T-helper 17 cell (primary cell): Measurements from ENCODE around the gene PHACTR1. TPM values are rescaled to one million over a fixed set of nuclear protein-coding genes. Genes with fewer than 3 reads are reported as not detected.
"Not testable (repeated sequence)": the region's sequence is repeated elsewhere in the genome, so short reads cannot be mapped to it uniquely, and the experiment has no call there.

Experiments used
- ATAC-seq: fragments of 150-1000 bp; cut with Tn5 transposase; 2 replicates; pipeline ENCODE4 v1.10.0; 2021; ENCODE audit warnings: mild to moderate bottlenecking, moderate library complexity
- DNase-seq, 3 donors: peaks; one replicate each; pipeline versions ENCODE4 v3.0.0 to v3.0.0-alpha.2; 2020 to 2021
- H3K9me3 ChIP-seq: one replicate; pipeline ENCODE4 v1.7.0; 2013; ENCODE audit warnings: low read length, mild to moderate bottlenecking; ENCODE audit not compliant: control insufficient read depth, poor library complexity, severe bottlenecking
- H3K27ac Mint-ChIP-seq: one replicate; pipeline ENCODE4 v1.8.0; 2022; ENCODE audit warnings: mild to moderate bottlenecking, moderate library complexity, mixed read lengths
- H3K27me3 Mint-ChIP-seq: one replicate; pipeline ENCODE4 v1.8.0; 2022; ENCODE audit warnings: mixed read lengths
- H3K36me3 Mint-ChIP-seq: one replicate; pipeline ENCODE4 v1.8.0; 2022; ENCODE audit warnings: low read depth, mixed read lengths
- H3K4me1 Mint-ChIP-seq: one replicate; pipeline ENCODE4 v1.8.0; 2022; ENCODE audit warnings: mild to moderate bottlenecking, mixed read lengths
- H3K4me3 Mint-ChIP-seq: one replicate; pipeline ENCODE4 v1.8.0; 2022; ENCODE audit warnings: mild to moderate bottlenecking, moderate library complexity, mixed read lengths
- total RNA-seq, 4 donors: library from RNA in 2 of 4; stranded (reverse) in 2 of 4; gene quantifications; one replicate each; pipeline ENCODE4 v1.2.3 and lab custom pipeline; 2022 to 2026

PHACTR1 gene
- total RNA-seq, 2 donors from 2014 or later = 2.8 to 11.1 TPM

DNA sequence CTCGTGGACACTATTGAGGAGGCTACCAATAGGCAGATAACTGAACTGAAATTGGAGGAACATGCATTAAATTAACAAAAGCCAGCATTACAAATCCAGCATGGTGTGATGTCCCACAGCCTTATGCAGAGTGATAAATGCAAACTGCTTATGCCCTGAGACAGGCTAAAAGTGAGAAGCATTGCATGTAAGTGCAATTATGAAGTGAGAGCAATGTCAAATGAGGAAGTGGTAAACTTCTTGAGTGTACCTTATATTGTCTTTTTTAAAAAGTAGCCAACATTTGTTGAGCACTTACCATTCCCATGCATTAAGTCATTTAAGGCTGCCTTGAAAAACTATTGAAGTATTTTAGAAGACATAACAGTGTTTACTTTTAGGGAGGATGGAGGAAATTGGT lies 399.6 kb downstream of the PHACTR1 start:
- H3K9me3 ChIP-seq = peaks cover 5% of the 10 kb centered on the region
- Mint-ChIP-seq H3K4me1 (no peaks in the 10 kb centered on the region), H3K36me3 (no peaks in the 10 kb centered on the region), H3K4me3 (no peak overlapping the region), H3K27ac (no peak overlapping the region), H3K27me3 (peaks cover 58% of the 10 kb centered on the region)
- ATAC-seq (no peak), DNase-seq (no peak)

DNA sequence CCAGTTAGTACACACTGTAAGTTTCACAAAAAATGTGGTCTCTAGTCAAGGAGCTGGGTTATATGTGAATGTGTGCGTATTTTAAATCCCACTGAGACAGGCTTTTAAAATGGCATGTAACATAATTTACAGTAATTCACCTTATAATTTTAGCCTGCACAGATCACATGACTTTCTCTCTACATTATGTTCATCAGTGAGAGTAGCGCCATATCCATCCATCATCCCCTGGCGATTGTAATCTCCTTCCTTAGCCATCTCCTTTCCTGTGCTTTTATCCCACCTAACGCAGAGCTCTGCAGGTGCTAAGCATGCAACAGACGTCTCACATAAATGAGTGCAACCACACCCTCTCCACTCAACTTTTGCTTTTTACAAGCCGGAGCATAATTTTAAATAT lies 401.0 kb downstream of the PHACTR1 start:
- no peak overlapping the region for H3K4me3 Mint-ChIP-seq
- no peak overlapping the region for H3K27ac Mint-ChIP-seq
- H3K27me3 Mint-ChIP-seq = peaks cover 55% of the 10 kb centered on the region
- ATAC-seq = no peak
- no peak for DNase-seq
- H3K9me3 ChIP-seq = no peaks in the 10 kb centered on the region
- H3K36me3 Mint-ChIP-seq = no peaks in the 10 kb centered on the region
- no peaks in the 10 kb centered on the region for H3K4me1 Mint-ChIP-seq

DNA sequence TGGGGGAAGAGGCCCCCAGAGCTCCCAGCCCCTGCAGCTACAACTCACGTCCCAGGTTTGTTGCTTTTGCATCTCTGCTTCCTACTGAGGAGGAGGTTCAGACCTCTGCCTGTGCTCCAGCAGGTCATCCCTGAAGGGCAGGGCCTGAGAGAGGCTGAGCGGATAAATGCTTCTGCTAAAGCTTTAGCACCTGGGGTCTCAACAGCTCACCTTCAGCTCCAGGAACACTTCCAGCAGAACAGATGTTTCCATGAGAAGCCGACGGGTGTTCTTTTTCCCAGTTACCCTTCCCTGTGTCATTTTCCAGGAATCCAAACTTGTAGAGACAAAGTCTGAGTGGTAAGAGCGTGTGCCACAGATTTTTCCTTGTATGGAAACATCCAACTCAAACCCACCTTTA lies 403.0 kb downstream of the PHACTR1 start:
- Mint-ChIP-seq H3K27me3 (peaks cover 68% of the 10 kb centered on the region), H3K4me1 (peaks cover 3% of the 10 kb centered on the region), H3K4me3 (no peak overlapping the region), H3K36me3 (no peaks in the 10 kb centered on the region), H3K27ac (no peak overlapping the region)
- no peaks in the 10 kb centered on the region for H3K9me3 ChIP-seq
- no peak for ATAC-seq
- no peak for DNase-seq

DNA sequence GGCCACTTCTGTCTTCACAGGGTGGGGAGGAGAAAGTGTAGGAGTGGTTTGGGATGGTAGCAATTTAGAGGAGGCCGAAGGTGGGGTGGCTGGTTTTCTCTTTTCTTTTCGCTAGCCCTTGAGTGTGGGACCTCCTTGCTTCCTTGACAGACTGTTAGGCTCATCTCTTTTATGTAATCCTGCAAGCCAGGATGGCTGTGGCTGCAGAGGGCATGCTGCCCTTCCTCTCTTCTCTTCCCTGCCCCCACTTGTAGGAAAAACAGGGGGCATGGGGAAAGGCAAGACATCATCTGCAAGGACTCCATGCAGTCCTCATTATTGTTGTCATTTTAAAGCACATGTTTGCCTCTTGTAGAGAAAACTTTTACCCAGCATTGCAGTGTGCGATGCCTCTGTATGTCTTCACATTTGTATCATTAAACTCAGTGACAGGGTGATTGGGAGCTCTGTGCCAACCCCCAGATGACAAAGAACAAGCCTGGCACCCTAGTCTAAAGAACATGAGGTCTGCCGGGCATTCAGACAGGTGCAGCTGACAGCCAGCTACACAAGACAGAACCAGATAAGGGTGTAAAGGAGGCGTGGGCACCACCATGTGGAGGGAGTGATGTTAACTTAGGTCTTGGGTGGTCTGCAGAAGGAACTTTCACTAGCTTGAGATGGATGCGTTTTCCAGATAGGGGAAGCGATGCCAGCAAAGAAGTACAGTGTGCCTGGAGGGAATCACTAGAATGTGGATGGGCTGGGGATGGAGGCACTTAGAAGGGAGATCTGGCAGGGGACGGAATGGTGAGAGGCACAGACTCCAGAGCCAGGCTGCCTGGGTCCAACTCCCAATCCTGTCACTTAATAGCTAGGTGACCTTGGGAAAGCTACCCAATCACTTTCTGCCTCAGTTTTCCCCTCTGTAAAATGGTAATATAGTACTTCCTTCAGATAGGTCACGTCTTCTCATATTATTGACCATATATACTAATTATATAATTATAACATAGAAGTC lies 404.2 kb downstream of the PHACTR1 start:
- Mint-ChIP-seq H3K36me3 (no peaks in the 10 kb centered on the region), H3K27me3 (peaks cover 74% of the 10 kb centered on the region), H3K4me3 (no peak overlapping the region), H3K4me1 (peaks cover 3% of the 10 kb centered on the region), H3K27ac (no peak overlapping the region)
- H3K9me3 ChIP-seq = no peaks in the 10 kb centered on the region
- DNase-seq (no peak), ATAC-seq (no peak)

DNA sequence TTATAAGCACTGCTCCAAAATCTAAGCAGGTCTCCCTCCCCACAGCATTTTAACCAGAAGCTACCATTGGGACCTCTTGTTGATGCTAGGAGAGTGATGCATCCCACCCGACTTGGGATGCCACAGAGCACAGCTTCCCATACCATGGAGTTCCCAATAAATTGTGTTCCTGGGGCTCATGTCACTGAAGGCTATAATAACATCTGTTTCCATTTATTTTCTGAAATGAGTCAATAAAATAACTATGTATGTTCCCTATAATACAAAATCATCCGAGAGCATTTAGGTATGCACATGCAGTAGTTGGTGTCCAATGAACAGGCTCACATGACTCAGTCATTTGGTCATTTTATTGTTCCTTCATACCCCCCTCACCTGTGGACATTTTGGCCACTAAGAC lies 407.6 kb downstream of the PHACTR1 start:
- no peak overlapping the region for H3K4me3 Mint-ChIP-seq
- H3K9me3 ChIP-seq = no peaks in the 10 kb centered on the region
- DNase-seq = no peak
- peaks cover 3% of the 10 kb centered on the region for H3K4me1 Mint-ChIP-seq
- no peaks in the 10 kb centered on the region for H3K36me3 Mint-ChIP-seq
- no peak for ATAC-seq
- H3K27me3 Mint-ChIP-seq = peaks cover 56% of the 10 kb centered on the region
- no peak overlapping the region for H3K27ac Mint-ChIP-seq

DNA sequence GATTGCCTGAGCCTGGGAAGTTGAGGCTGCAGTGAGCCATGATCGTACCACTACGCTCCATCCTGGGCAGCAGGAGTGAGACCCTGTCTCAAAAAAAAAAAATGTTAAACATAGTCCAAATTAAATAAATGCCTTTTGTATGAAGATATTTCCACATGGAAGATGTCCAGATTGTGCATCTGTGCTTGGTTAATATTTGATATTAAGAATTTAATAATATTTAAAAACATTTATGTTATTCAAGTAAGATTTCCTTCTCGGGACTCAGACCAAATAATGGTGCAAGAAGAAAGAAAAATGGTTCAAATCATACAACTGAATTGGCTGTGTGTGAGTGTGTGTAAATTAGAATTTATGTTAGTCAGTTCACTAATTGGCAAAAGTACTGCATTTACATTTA lies 409.3 kb downstream of the PHACTR1 start:
- no peak for ATAC-seq
- no peak for DNase-seq
- Mint-ChIP-seq H3K27me3 (peaks cover 39% of the 10 kb centered on the region), H3K4me3 (no peak overlapping the region), H3K27ac (no peak overlapping the region), H3K4me1 (peaks cover 3% of the 10 kb centered on the region), H3K36me3 (no peaks in the 10 kb centered on the region)
- no peaks in the 10 kb centered on the region for H3K9me3 ChIP-seq

DNA sequence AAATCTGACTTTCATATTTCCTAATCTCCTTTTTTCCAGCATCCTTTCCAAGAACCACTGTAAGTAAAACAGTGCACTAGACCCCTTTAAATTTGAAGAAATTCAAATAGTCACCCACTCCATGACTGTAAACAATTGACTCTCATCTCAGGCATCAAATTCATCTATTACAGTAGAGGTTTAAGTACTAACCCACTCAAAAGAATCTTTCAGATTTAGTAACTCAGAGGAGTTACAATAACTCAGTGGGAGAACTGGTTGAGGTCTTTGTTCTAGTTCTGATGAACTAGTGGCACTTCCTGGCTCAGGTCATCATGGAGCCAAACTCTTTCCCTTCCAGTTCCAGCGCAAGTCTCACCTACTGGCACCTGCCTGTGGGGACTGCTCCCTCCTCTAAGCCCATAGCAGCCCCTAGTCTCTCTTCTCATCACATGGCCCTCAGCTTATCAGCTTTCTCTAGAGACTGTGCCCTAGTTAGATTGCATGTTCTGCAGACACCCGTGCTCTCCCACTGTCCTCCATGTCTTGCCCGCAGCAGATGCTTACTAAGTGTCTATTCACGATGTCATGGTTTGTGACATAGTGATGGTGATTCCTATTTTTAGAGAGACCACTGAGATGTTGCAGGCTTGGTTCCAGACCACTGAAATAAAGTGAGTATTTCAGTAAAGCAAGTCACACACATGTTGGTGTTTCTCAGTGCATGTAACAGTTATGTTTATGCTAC lies 415.5 kb downstream of the PHACTR1 start:
- no peaks in the 10 kb centered on the region for H3K4me1 Mint-ChIP-seq
- H3K36me3 Mint-ChIP-seq = no peaks in the 10 kb centered on the region
- no peak overlapping the region for H3K4me3 Mint-ChIP-seq
- no peaks in the 10 kb centered on the region for H3K9me3 ChIP-seq
- no peak for DNase-seq
- H3K27me3 Mint-ChIP-seq = peaks cover 19% of the 10 kb centered on the region
- no peak for ATAC-seq
- H3K27ac Mint-ChIP-seq = no peak overlapping the region

DNA sequence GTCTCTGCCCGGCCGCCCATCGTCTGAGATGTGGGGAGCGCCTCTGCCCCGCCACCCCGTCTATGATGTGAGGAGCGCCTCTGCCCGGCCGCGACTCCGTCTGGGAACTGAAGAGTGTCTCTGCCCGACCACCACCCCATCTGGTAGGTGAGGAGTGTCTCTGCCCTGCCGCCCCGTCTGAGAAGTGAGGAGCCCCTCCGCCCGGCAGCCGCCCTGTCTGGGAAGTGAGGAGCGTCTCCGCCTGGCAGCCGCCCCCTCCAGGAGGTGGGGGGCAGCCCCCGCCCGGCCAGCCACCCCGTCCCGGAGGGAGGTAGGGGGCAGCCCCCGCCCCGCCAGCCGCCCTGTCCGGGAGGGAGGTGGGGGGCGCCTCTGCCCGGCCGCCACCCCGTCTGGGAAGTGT lies 417.3 kb downstream of the PHACTR1 start:
- H3K27me3 Mint-ChIP-seq = peaks cover 12% of the 10 kb centered on the region

DNA sequence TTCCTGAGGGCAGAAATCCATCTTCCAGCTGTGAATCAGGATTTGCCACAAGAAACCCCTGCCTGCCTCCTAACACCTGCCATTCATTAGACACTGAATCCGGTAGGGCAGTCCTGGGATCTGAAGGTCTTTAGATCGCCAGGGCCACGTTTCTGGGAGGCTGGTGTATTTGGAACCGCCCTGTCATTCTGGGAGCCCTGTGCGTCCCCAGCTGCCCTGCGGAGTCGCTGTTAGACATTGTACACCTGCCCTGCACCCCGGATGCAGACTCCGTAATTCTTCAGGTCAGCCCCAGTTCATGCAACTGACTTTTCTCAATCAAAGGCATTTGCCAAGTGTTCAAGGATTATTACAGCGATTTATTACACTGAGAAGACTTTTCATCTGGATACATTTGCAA lies 418.6 kb downstream of the PHACTR1 start:
- peaks cover 15% of the 10 kb centered on the region for H3K27me3 Mint-ChIP-seq
- H3K27ac Mint-ChIP-seq = no peak overlapping the region
- DNase-seq (no peak), ATAC-seq (no peak)
- no peaks in the 10 kb centered on the region for H3K36me3 Mint-ChIP-seq
- H3K4me3 Mint-ChIP-seq = no peak overlapping the region
- no peaks in the 10 kb centered on the region for H3K4me1 Mint-ChIP-seq
- H3K9me3 ChIP-seq = no peaks in the 10 kb centered on the region

More for the DNA sequence above, 417.3 kb downstream of the PHACTR1 start:
- not testable (repeated sequence) for H3K36me3 Mint-ChIP-seq, DNase-seq, ATAC-seq, H3K9me3 ChIP-seq, H3K4me1 Mint-ChIP-seq, H3K27ac Mint-ChIP-seq, H3K4me3 Mint-ChIP-seq

DNA sequence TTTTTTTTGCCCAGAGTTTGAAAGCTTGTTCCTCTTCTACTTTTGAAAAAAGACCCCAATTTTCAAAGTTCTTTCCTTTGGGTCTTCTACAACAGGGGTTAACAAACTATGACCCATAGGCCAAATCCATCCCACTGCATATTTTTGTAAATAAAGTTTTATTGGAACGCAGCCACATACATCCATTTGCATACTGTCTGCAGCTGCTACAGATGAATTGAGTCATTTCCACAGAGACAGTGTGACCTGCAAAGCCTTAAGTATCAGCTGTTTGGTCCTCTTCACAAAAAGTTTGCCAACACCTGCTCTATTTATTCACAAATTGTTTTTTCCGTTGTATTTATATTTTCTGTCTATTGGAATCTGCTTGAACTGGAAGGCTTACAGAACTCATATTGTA lies 422.6 kb downstream of the PHACTR1 start:
- H3K9me3 ChIP-seq = no peaks in the 10 kb centered on the region
- ATAC-seq (no peak), DNase-seq (no peak)
- no peak overlapping the region for H3K27ac Mint-ChIP-seq
- H3K27me3 Mint-ChIP-seq = peaks cover 19% of the 10 kb centered on the region
- H3K4me3 Mint-ChIP-seq = no peak overlapping the region
- H3K36me3 Mint-ChIP-seq = no peaks in the 10 kb centered on the region
- H3K4me1 Mint-ChIP-seq = no peaks in the 10 kb centered on the region

DNA sequence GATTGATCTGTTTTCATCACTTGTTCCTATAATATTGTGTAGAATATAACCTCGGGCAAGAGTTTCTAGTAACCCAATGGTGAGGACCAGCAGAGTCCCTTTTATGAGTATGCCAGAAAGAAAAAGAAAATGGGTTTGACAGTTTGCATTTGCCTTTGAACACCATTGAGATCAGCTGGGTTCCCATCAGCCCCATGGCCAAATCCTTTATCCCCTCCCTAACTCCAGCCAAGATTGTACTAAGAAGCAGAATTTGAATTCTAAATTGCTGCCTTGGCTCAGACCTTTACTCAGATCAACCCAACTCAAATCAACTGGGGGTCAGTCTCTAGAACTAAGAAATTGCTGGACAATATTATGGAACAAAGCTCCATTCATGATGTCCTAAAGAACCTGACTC lies 424.4 kb downstream of the PHACTR1 start:
- no peak for ATAC-seq
- no peak overlapping the region for H3K4me3 Mint-ChIP-seq

DNA sequence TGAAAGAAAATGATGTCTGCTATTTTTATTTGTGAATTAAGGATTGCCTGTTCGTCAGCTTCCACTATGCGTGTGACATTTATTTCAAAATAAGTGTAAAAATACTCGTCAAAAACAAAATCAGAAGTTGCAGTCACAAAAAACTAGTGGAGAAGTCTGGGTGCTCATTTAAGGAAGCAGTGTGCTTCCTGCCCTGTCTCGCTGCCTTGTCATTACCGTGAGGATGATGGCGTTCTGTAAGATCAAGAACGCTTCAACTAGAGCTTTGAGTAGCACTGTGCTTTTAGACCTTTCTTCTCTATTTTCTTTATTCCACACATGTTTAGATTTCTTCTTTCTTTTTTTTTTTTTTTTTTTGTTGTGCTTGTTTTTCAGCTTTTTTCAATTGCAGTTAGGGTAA lies 424.8 kb downstream of the PHACTR1 start:
- no peak overlapping the region for H3K27ac Mint-ChIP-seq

More for the DNA sequence above, 424.4 kb downstream of the PHACTR1 start:
- no peak for DNase-seq
- Mint-ChIP-seq H3K27ac (no peak overlapping the region), H3K4me1 (no peaks in the 10 kb centered on the region), H3K27me3 (peaks cover 27% of the 10 kb centered on the region), H3K36me3 (no peaks in the 10 kb centered on the region)
- H3K9me3 ChIP-seq = no peaks in the 10 kb centered on the region

DNA sequence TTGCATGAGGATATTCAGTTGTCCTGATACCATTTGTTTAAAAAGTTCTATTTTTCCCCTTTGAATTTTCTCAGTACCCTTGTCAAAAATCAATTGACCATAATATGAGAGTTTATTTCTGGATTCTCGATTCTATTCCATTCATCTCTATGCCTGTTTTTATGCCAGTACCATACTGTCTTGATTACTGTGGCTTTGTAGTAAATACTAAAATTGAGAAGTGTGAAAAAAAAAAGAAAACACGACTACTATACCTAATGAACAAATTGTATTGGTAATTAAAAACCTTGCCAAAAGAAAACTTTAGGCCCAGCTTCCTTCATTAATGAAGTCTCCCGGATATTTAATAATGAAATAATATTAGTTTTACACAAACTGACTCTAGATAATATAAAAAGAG lies 426.0 kb downstream of the PHACTR1 start:
- no peak overlapping the region for H3K27ac Mint-ChIP-seq
- ATAC-seq (no peak), DNase-seq (no peak)
- H3K9me3 ChIP-seq = no peaks in the 10 kb centered on the region
- H3K27me3 Mint-ChIP-seq = peaks cover 40% of the 10 kb centered on the region
- no peaks in the 10 kb centered on the region for H3K36me3 Mint-ChIP-seq
- H3K4me1 Mint-ChIP-seq = no peaks in the 10 kb centered on the region
- no peak overlapping the region for H3K4me3 Mint-ChIP-seq

More for the DNA sequence above, 424.8 kb downstream of the PHACTR1 start:
- ATAC-seq = no peak
- no peaks in the 10 kb centered on the region for H3K9me3 ChIP-seq
- no peaks in the 10 kb centered on the region for H3K4me1 Mint-ChIP-seq
- no peaks in the 10 kb centered on the region for H3K36me3 Mint-ChIP-seq
- H3K4me3 Mint-ChIP-seq = no peak overlapping the region
- H3K27me3 Mint-ChIP-seq = peaks cover 31% of the 10 kb centered on the region
- no peak for DNase-seq
